NOMO-1 (cell line): ENCODE data around the gene ZDHHC4.
"Not testable (repeated sequence)": the region's sequence is repeated elsewhere in the genome, so short reads cannot be mapped to it uniquely, and the experiment has no call there.

ENCODE experiments used
- DNase-seq, 2 experiments: peaks; one replicate each; lab custom pipeline; 2025; ENCODE audit not compliant: unreplicated experiment in 2 of 2; lab: John Stamatoyannopoulos, UW

The ZDHHC4 gene

DNA sequence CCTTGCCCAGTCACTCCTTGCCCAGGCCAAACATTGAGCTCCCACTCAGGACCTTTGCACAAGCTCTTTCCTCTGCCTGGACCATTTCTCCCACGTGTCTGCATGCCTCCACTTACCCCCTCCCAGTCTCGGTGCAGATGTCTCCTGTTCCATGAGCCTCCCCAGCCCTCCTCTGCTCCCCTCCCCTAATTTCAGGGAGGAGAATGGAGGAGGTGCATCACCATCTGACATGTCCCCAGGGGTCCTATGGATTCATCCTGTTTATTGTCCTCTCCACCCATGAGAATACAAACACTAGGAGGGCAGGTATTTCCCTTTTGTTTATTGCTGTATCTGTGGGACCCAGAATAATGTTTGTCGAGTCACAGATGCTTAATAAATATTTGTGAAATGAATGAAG is 17.4 kb upstream of the ZDHHC4 start:
- DNase-seq, result no peak

DNA sequence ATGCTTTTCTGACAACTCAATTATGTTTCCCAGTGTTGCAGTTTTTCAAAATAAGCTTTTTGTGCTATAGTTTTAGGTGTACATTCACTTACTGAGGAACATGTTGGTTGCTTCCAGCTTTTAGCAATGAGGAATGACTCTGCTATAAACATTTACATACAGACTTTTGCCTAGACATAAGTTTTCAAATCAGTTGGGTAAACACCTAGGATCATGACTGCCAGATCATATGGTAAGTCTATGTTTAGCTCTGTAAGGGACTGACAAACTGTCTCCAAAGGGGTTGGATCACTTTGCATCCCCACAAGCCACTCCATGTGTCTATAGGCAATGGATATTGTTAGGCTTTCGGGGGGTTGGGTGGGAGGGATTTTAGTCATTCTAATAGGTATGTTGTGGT is 15.1 kb upstream of the ZDHHC4 start:
- no peak for DNase-seq

DNA sequence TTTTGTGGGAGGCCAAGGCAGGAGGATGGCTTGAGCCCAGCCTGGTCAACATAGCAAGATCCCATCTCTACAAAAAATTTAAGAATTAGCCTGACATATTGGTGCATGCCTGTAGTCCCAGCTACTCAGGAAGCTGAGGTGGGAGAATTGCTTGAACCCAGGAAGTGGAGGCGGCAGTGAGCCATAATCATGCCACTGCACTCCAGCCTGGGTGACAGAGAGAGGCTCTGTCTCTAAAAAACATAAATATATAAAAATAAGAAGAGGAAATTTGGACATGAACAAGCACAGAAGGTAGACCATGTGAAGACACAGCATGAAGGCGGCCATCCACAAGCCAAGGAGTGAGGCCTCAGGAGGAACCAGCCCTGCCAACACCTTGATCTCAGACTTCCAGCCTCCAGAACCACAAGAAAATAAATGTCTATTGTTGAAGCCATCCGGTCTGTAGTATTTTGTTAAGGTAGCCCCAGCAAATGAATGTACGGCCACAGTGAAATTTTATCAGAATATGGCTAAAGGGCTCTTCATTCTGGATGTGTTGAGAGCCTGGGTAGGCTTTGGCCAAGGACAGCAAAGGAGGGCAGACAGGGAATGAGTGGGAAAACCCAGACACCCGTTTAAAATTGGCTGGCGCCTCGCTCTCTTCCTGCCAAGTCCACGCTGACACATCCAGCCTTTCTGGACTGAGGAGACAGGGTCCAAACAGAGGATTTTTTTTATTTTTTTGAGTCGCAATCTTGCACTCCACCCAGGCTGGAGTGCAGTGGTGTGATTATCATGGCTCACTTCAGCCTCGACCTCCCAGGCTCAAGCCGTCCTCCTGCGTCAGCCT is 13.1 kb upstream of the ZDHHC4 start:
- no peak for DNase-seq

DNA sequence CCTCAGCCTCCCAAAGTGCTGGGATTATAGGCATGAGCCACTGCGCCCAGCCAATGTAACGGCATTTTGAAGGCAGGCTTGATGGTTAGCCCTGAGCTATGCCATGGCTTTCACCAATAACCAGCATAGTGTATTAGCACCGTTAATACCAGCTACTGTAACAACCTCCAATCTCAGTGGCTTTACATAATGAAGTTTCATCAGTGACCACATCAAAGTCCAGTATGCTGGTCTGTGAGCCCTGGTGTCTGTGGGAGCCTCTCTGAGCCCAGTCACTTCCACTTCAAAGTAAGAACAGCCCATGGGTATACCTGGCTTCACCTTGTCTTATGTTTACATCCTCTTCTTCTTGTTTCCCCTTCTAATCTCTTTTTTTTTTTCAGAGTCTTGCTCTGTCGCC is 11.6 kb upstream of the ZDHHC4 start:
- no peak for DNase-seq

GRCh38 chr7:6567886-6568285 is 9.4 kb upstream of the ZDHHC4 start:
- DNase-seq, result no peak

- DNase-seq, result no peak
Measured at GRCh38 chr7:6571160-6571779, 6.0 kb upstream of the ZDHHC4 start.

GRCh38 chr7:6575281-6576023 is 1.8 kb upstream of the ZDHHC4 start:
- DNase-seq, result no peak

- DNase-seq, result peak in 1 of 2 experiments; percentile 7
Measured at GRCh38 chr7:6576024-6576866, 1.0 kb upstream of the ZDHHC4 start.

GRCh38 chr7:6576867-6577368 is 336 bp upstream of the ZDHHC4 start:
- not testable (repeated sequence) for DNase-seq

DNA sequence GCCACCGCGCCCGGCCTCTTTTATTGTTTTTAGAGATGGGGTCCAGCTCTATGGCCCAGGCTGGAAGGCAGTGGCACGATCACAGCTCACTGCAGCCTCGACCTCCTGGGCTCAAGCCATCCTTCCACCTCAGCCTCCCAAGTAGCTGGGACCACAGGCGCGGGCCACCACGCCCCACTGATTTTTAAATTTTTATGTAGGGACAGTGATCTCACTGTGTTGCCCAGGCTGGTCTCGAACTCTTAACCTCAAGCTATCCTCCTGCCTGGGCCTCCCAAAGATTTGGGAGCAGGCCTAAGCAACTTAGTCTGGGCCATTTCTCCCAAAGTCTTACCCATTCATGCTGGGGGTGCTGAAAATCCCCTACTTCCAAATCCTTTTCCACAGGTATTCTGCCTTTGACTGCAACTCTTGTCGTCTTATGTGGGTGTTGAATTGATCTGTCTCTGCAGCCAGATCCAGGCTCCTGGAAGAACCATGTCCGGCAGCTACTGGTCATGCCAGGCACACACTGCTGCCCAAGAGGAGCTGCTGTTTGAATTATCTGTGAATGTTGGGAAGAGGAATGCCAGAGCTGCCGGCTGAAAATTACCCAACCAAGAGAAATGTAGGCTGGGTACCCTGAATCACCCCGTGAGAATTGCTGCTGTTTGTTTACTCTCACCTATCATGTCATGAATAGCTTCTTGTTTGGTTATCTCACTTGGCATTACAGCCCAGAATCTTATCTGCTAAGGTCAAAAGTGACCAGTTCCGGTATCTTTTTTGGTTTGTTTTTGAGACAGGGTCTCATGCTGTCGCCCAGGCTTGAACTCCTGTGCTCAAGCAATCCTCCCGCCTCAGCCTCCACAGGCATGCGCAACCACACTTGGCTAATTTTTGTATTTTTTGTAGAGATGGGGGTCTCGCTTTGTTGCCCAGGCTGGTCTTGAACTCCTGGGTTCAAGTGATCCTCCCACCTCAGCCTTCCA is 1.1 kb downstream of the ZDHHC4 start:
- DNase-seq, result no peak

- peak in 1 of 2 experiments; percentile 45 for DNase-seq
Measured at GRCh38 chr7:6579446-6579845, 2.2 kb downstream of the ZDHHC4 start.

GRCh38 chr7:6585746-6586432 is 8.6 kb downstream of the ZDHHC4 start:
- not testable (repeated sequence) for DNase-seq

DNA sequence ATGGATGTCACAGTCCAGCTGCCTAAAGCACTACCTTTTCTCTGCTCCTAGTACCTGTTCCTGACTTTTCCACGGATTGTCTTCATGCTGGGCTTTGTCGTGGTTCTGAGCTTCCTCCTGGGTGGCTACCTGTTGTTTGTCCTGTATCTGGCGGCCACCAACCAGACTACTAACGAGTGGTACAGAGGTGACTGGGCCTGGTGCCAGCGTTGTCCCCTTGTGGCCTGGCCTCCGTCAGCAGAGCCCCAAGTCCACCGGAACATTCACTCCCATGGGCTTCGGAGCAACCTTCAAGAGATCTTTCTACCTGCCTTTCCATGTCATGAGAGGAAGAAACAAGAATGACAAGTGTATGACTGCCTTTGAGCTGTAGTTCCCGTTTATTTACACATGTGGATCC is 11.3 kb downstream of the ZDHHC4 start:
- DNase-seq, result no peak

DNA sequence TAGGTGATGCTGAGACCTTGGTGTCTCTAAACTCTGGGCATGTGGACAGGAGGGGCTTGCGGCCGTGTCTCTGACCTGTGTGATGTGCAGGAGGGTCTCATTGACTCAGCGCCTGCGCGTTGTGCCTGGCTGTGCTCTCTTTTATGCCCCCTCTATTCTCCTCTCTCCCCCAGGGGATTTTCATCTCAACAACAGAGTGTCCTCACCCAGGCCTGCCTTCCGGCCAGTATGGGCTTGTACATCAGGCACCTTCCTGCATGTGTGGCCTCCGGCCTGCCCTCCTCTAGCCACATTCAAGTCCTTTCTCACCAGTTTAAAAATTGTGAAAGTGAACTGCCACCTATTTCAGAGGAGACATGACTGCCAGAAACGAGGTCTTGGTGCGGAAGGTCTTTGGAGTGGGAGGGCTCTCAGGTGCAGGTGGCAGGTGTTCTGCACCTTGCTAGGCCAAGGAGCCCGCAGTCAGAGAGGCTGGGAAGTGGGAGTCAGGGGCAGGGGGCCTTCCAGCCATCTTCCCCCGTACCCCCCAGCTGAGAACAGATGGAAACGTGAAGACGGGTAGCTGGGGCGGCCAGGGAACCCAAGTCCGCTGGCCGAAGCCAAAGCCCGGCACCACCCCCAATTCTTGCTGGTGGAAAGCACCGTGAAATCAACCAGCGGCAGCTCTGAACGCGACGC is 12.0 kb downstream of the ZDHHC4 start:
- DNase-seq, result no peak

DNA sequence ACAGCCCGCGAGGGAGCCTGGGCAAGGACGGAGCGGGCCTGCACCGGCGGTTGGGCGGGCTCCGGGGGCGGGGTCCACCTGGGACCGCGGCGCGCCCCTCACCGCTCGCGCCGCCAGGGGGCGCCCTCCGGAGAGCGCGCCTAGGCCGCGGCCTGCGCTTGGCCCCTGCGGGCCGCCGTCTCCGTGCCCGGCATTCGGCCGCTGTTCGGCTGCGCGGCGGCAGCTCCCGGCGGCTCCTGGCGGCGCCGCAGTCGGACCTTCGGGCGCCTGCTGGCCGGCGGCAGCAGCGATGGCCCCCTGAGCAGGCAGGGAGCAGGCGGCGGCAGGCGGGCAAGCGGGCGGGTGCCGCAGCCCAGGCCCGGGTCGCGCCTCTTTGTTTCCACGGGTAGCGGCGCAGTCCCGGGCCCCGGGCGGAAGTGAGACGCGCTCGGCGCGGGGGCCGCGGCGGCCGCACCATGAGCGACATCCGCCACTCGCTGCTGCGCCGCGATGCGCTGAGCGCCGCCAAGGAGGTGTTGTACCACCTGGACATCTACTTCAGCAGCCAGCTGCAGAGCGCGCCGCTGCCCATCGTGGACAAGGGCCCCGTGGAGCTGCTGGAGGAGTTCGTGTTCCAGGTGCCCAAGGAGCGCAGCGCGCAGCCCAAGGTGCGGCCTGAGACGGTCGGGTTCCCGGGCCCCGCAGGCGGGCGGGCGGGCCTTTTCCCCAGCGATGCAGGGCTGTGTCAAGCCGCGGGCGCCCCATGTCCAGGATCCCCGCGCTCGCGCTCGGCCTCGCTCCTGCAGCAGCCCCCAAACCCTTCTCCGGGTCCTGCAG is 12.8 kb downstream of the ZDHHC4 start, which contains the start of gene INTS15:
TSS of gene INTS15 (plus strand) at position 193 of the 816 bp plus-strand sequence. CDS start at position 456, 263 bp downstream.
- DNase-seq, result peak; percentile 68 to 87

DNA sequence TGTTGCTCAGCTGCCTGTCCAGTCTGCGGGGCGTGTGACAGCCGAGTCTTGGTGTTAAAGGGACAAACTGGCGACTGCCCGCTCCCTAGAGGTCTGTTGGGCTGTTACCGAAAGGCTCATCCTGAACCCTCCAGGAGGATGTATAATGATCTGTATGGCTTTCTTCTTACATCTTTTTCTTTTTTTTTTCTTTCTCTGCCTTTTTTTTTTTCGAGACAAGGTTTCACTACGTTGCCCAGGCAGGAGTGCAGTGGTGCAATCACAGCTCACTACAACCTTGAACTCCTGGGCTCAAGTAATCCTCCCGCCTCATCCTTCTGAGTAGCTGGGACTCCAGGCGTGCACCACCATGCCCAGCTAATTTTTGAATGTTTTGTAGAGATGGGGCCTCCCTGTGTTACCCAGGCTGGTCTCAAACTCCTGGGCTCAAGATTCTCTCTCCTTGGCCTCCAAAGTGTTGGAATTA is 13.4 kb downstream of the ZDHHC4 start:
- DNase-seq, result peak; percentile 34 to 48

GRCh38 chr7:6600093-6600492 is 22.8 kb downstream of the ZDHHC4 start:
- no peak for DNase-seq
